ENCODE data around the gene PRRT4.

The PRRT4 gene

GRCh38 chr7:128360359-128360678 is 1.2 kb downstream of the PRRT4 start:
- no peaks in the 10 kb centered on the region for H3K36me3 ChIP-seq (ENCODE audit: control insufficient read depth in 2 of 2, insufficient read depth in 1 of 2, low read length in 2 of 2)
- no peaks in the 10 kb centered on the region for H3K9me3 ChIP-seq (ENCODE audit: control insufficient read depth, insufficient read depth, low read depth, low read length)
- ChIA-PET CTCF (interaction anchor here (0.7 to 1.3 kb wide), 2 partner anchors 13 to 38 kb away, joined by 3 to 7 read pairs; no protein-coding TSS in a partner anchor), POLR2A (interaction anchor here (0.7 kb wide), 1 partner anchor 1589 kb away, joined by 3 read pairs; no protein-coding TSS in a partner anchor)
- TF ChIP-seq GLIS1 (tag by site-specific recombination; IDR thresholded peaks at IDR 0.05) (peak; percentile 52), ZNF10 (tag by site-specific recombination; IDR thresholded peaks at IDR 0.05) (no peak), ZNF521 (tag by site-specific recombination; IDR thresholded peaks at IDR 0.05) (no peak), SP2 (tag by site-specific recombination; IDR thresholded peaks at IDR 0.05) (0 out of 2 replicates have a peak, but pooled peaks have one; percentile 31), ZNF501 (tag by site-specific recombination; IDR thresholded peaks at IDR 0.05) (no peak), GLIS2 (tag by site-specific recombination; IDR thresholded peaks at IDR 0.05) (no peak), ZNF560 (tag by site-specific recombination; IDR thresholded peaks at IDR 0.05; ENCODE audit: borderline replicate concordance) (no peak), ZNF449 (tag by site-specific recombination; IDR thresholded peaks at IDR 0.05) (no peak), FEZF1 (tag by site-specific recombination; IDR thresholded peaks at IDR 0.05) (no peak), ZNF654 (tag by site-specific recombination; IDR thresholded peaks at IDR 0.05; ENCODE audit: low read depth) (no peak)
- H3K27ac ChIP-seq (ENCODE audit: extremely low read depth, low read depth, low read length), result no peak overlapping the region
- H3K4me3 ChIP-seq (ENCODE audit: low read depth, low read length), result no peak overlapping the region
- H3K4me1 ChIP-seq (ENCODE audit: control insufficient read depth, insufficient read depth, low read length), result no peaks in the 10 kb centered on the region; the same call in 1 of the 2 replicates

GRCh38 chr7:128359939-128360338 is 1.6 kb downstream of the PRRT4 start:
- Histone ChIP-seq H3K36me3 (ENCODE audit: control insufficient read depth in 2 of 2, insufficient read depth in 1 of 2, low read length in 2 of 2) (no peaks in the 10 kb centered on the region), H3K27ac (ENCODE audit: extremely low read depth, low read depth, low read length) (no peak overlapping the region), H3K4me3 (ENCODE audit: low read depth, low read length) (no peak overlapping the region), H3K4me1 (ENCODE audit: control insufficient read depth, insufficient read depth, low read length) (no peaks in the 10 kb centered on the region; the same call in 1 of the 2 replicates), H3K9me3 (ENCODE audit: control insufficient read depth, insufficient read depth, low read depth, low read length) (no peaks in the 10 kb centered on the region)
- TF ChIP-seq KLF1 (tag by site-specific recombination; IDR thresholded peaks at IDR 0.05) (no peak), ZNF639 (tag by site-specific recombination; IDR thresholded peaks at IDR 0.05) (no peak), ZBTB49 (tag by site-specific recombination; IDR thresholded peaks at IDR 0.05; ENCODE audit: low read depth) (no peak), IKZF3 (tag by site-specific recombination; IDR thresholded peaks at IDR 0.05) (no peak), ZNF707 (tag by site-specific recombination; IDR thresholded peaks at IDR 0.05) (no peak)
- ChIA-PET POLR2A (no interaction called here), CTCF (interaction anchor here (0.7 to 3.5 kb wide), 4 partner anchors 12 to 38 kb away, joined by 3 to 28 read pairs (median 5); no protein-coding TSS in a partner anchor)

- Histone ChIP-seq H3K9me3 (ENCODE audit: control insufficient read depth, insufficient read depth, low read depth, low read length) (no peaks in the 10 kb centered on the region), H3K4me3 (ENCODE audit: low read depth, low read length) (no peak overlapping the region), H3K27ac (ENCODE audit: extremely low read depth, low read depth, low read length) (no peak overlapping the region), H3K4me1 (ENCODE audit: control insufficient read depth, insufficient read depth, low read length) (no peaks in the 10 kb centered on the region; the same call in 1 of the 2 replicates), H3K36me3 (ENCODE audit: control insufficient read depth in 2 of 2, insufficient read depth in 1 of 2, low read length in 2 of 2) (no peaks in the 10 kb centered on the region)
- ChIA-PET POLR2A (no interaction called here), CTCF (interaction anchor here (1.1 to 3.5 kb wide), 4 partner anchors 11 to 28 kb away, joined by 3 to 28 read pairs (median 8); no protein-coding TSS in a partner anchor)
- TF ChIP-seq ZNF350 (tag by site-specific recombination; IDR thresholded peaks at IDR 0.05), result no peak
- no peak for TF ChIP-seq KLF10 (tag by site-specific recombination; IDR thresholded peaks at IDR 0.05)
- TF ChIP-seq ZBTB11 (tag by site-specific recombination; conservative IDR thresholded peaks at IDR 0.05; ENCODE audit: low read depth), result no peak
- no peak for TF ChIP-seq INSM2 (tag by site-specific recombination; IDR thresholded peaks at IDR 0.05)
- no peak for TF ChIP-seq ZFHX2 (tag by site-specific recombination; conservative IDR thresholded peaks at IDR 0.05)
- no peak for TF ChIP-seq BCL11B (tag by site-specific recombination; IDR thresholded peaks at IDR 0.05; ENCODE audit: low read depth)
- TF ChIP-seq MZF1 (tag by site-specific recombination; IDR thresholded peaks at IDR 0.05; ENCODE audit: borderline replicate concordance), result no peak
- no peak for TF ChIP-seq ZSCAN16 (tag by site-specific recombination; IDR thresholded peaks at IDR 0.05)
Observed at GRCh38 chr7:128359336-128359735, 2.2 kb downstream of the PRRT4 start.
